CD8-positive, alpha-beta memory T cell (primary cell): ENCODE measurements around the gene PCSK2. TPM values are rescaled to one million over a fixed set of nuclear protein-coding genes. Genes with fewer than 3 reads are reported as not detected.

Experiments
- CTCF ChIA-PET: fragments of 350-600 bp; sonication (Branson Sonifier 250); formaldehyde crosslinking; loops from one replicate; lab custom pipeline; 2021; ENCODE audit warnings: antibody characterized with exemption; lab: Charles Lee
- POLR2A ChIA-PET: fragments of 350-600 bp; sonication (Branson Sonifier 250); formaldehyde crosslinking; loops from one replicate; lab custom pipeline; 2021; ENCODE audit warnings: antibody characterized with exemption; lab: Charles Lee
- DNase-seq, 5 donors: peaks; one replicate each; pipeline versions ENCODE4 v3.0.0 to v3.0.0-alpha.2; 2020 to 2022; ENCODE audit warnings: mixed read lengths in 1 of 5
- H3K27ac ChIP-seq: one replicate; pipeline ENCODE4 v1.7.0; 2013; ENCODE audit warnings: low read depth, mild to moderate bottlenecking, low read length, moderate library complexity
- H3K27me3 ChIP-seq: 2 replicates; pipeline ENCODE4 v1.7.0; 2013; ENCODE audit warnings: low read length, mild to moderate bottlenecking; ENCODE audit not compliant: insufficient read depth, poor library complexity, severe bottlenecking
- H3K36me3 ChIP-seq: 2 replicates; pipeline ENCODE4 v1.7.0; 2013; ENCODE audit warnings: mild to moderate bottlenecking, low read length, moderate library complexity; ENCODE audit not compliant: insufficient read depth
- H3K4me1 ChIP-seq: 2 replicates; pipeline ENCODE4 v1.7.0; 2013; ENCODE audit warnings: mild to moderate bottlenecking, low read length, moderate library complexity; ENCODE audit not compliant: insufficient read depth
- H3K4me3 ChIP-seq: 2 replicates; pipeline ENCODE4 v1.7.0; 2013; ENCODE audit warnings: mild to moderate bottlenecking, low read length
- H3K9me3 ChIP-seq: 2 replicates; pipeline ENCODE4 v1.7.0; 2013; ENCODE audit warnings: mild to moderate bottlenecking, low read length
- H3K27ac Mint-ChIP-seq, 8 donors: one replicate each; pipeline ENCODE4 v1.8.0; 2020 to 2021; ENCODE audit warnings: mixed read lengths in 8 of 8, mild to moderate bottlenecking in 6 of 8, inconsistent platforms in 3 of 8, moderate library complexity in 3 of 8
- H3K27me3 Mint-ChIP-seq, 2 donors: one replicate each; pipeline ENCODE4 v1.8.0; 2020 to 2021; ENCODE audit warnings: mixed read lengths in 2 of 2, mild to moderate bottlenecking in 1 of 2, moderate library complexity in 1 of 2
- H3K36me3 Mint-ChIP-seq, 3 donors: one replicate each; pipeline ENCODE4 v1.8.0; 2020 to 2021; ENCODE audit warnings: mixed read lengths in 3 of 3, inconsistent platforms in 1 of 3, mild to moderate bottlenecking in 1 of 3
- H3K4me1 Mint-ChIP-seq, 3 donors: one replicate each; pipeline ENCODE4 v1.8.0; 2020 to 2021; ENCODE audit warnings: mixed read lengths in 3 of 3, inconsistent platforms in 1 of 3, mild to moderate bottlenecking in 1 of 3
- H3K4me3 Mint-ChIP-seq, 7 donors: one replicate each; pipeline ENCODE4 v1.8.0; 2020 to 2021; ENCODE audit warnings: mixed read lengths in 7 of 7, mild to moderate bottlenecking in 6 of 7, moderate library complexity in 4 of 7, inconsistent platforms in 2 of 7
- H3K9me3 Mint-ChIP-seq, 5 donors: one replicate each; pipeline ENCODE4 v1.8.0; 2020 to 2022; ENCODE audit warnings: mixed read lengths in 5 of 5, mild to moderate bottlenecking in 3 of 5, moderate library complexity in 2 of 5, inconsistent platforms in 1 of 5
- polyA plus RNA-seq: library from polyadenylated mRNA; unstranded; fragments of 300-500 nt; fragmentation: Illumina TruSeq; gene quantifications from one replicate; pipeline ENCODE4 v1.2.3, GENCODE V29; 2021
- total RNA-seq, 2 experiments: library from RNA; stranded (reverse); gene quantifications; one replicate each; pipeline ENCODE4 v1.2.3, GENCODE V29; 2021

The PCSK2 gene
- total and polyA plus RNA-seq, 3 experiments from 2014 or later = not detected

DNA sequence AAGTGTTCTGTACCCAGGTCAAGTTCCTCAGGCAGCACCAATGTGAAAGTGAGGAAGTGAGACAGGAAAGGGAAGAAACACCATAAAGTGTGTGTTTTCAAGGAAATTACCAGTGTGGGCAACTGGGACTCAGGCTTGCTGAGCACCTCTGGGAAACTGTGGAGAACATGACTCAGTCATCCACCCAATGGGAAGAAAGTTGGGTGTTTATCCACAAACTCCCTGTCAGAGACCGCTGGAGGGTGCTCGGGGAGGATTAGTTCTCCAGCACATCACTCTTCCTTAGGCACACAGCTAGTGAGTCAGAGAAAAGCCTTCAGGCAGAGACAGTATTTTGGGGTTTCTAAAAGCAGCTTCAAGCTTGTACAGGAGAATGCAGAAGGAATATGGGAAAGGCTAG lies 93.6 kb downstream of the PCSK2 start:
- ChIA-PET POLR2A (no interaction called here), CTCF (no interaction called here)
- Histone ChIP-seq H3K9me3 (no peaks in the 10 kb centered on the region), H3K27me3 (no peaks in the 10 kb centered on the region), H3K4me1 (no peaks in the 10 kb centered on the region), H3K36me3 (no peaks in the 10 kb centered on the region), H3K27ac (no peak overlapping the region), H3K4me3 (no peak overlapping the region)
- Mint-ChIP-seq H3K27me3 (peaks cover 15 to 17% of the 10 kb centered on the region in 2 donors), H3K36me3 (no peaks in the 10 kb centered on the region), H3K4me1 (no peaks in the 10 kb centered on the region), H3K27ac (no peak overlapping the region), H3K4me3 (no peak overlapping the region), H3K9me3 (peaks cover 0 to 3% (median 0%) of the 10 kb centered on the region in 5 donors)
- DNase-seq = no peak

DNA sequence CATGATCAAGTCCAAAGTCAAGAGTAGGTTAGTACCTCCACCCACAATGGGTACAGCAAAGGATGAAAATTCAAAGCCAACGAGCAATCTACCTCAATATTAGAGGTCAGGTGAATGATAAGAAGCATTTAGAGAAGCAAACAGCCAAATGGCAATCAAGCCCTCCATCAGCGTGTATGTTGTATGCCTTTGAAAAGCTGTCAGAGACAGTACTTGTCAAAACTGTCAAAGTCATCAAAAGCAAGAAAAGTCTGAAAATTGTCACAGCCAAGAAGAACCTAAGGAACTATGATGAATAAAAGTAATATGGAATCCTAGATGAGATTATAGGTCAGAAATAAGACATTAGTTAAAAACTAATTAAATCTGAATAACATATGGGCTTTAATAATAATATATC lies 99.3 kb downstream of the PCSK2 start:
- no peaks in the 10 kb centered on the region for H3K9me3 ChIP-seq
- no peaks in the 10 kb centered on the region for H3K4me1 Mint-ChIP-seq
- H3K27me3 Mint-ChIP-seq = peaks cover 5 to 20% of the 10 kb centered on the region in 2 donors
- no peak overlapping the region for H3K4me3 ChIP-seq
- H3K4me1 ChIP-seq = no peaks in the 10 kb centered on the region
- DNase-seq = no peak
- ChIA-PET POLR2A (no interaction called here), CTCF (no interaction called here)
- no peak overlapping the region for H3K27ac Mint-ChIP-seq
- no peaks in the 10 kb centered on the region for H3K27me3 ChIP-seq
- H3K36me3 ChIP-seq = no peaks in the 10 kb centered on the region
- no peak overlapping the region for H3K4me3 Mint-ChIP-seq
- H3K27ac ChIP-seq = no peak overlapping the region
- no peaks in the 10 kb centered on the region for H3K36me3 Mint-ChIP-seq
- no peaks in the 10 kb centered on the region for H3K9me3 Mint-ChIP-seq

DNA sequence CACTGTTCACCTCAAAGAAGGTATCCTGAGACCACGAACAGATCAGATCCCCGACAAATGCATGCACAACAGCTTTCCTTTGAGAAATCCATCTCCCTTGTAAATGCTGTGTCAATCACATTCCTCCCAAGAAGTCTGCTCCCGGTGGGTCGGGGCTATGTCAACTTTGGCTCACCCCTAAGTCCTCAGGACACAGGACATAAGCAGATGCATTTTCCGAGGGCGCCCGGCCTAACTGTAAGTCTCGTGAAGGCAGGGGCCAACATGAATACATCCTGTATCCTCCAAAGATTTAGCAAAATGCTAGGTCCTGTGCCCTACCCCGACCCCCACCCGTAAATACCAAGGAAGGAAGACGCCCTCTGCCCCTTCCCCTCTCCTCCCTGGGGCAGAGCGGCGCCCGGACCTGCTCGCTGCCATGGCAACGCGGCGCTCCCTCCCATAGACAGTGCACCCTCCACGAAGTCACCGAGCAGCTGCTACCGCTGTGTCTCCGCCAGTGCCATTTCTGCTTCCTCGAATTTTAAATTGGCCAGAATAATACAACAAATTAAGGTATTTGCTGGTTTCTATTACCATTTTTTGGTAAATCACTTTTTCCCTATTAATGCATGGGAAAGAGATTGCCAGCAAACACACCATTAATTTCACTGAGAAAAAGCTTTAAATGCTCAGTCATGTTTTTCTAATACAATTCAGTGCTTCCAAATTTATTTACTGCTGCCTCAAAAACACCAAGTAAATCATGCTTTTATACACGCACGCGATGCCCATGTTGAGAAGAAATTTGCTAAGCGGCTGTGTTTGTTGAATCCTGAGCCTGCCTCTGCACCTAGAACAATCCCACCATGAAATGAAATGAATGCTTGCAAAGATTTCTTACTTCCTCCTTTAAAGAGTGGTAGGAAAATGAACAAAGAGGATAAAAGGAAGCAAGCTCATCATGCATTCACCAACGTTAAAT lies 100.6 kb downstream of the PCSK2 start:
- no peak overlapping the region for H3K4me3 ChIP-seq
- H3K36me3 ChIP-seq = no peaks in the 10 kb centered on the region
- no peaks in the 10 kb centered on the region for H3K36me3 Mint-ChIP-seq
- no peaks in the 10 kb centered on the region for H3K4me1 ChIP-seq
- H3K27me3 ChIP-seq = no peaks in the 10 kb centered on the region
- no peaks in the 10 kb centered on the region for H3K4me1 Mint-ChIP-seq
- peaks cover 5 to 20% of the 10 kb centered on the region in 2 donors for H3K27me3 Mint-ChIP-seq
- no peaks in the 10 kb centered on the region for H3K9me3 Mint-ChIP-seq
- H3K4me3 Mint-ChIP-seq = no peak overlapping the region
- H3K9me3 ChIP-seq = no peaks in the 10 kb centered on the region
- POLR2A ChIA-PET = no interaction called here
- no peak overlapping the region for H3K27ac ChIP-seq
- CTCF ChIA-PET = no interaction called here
- H3K27ac Mint-ChIP-seq = no peak overlapping the region
- DNase-seq = no peak

DNA sequence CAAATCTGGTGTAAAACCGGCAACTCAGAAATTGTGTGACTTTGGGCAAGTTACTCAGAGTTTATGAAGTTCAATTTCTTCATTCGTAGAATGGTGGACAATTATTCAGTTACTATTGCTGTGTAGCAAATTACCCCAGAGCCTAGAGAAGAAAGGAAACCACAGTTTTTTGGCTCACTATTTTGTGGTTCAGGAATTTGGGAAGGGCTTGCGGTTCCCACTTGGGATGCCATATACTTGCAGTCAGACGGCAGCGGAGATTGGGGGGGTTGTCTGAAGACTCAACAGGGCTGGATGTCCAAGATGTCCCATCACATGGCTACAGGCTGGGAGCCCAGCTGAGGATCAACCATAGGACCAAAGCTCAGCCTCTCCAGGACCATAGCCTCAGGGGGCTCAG lies 108.1 kb downstream of the PCSK2 start:
- H3K4me3 Mint-ChIP-seq = no peak overlapping the region
- CTCF ChIA-PET = no interaction called here

DNA sequence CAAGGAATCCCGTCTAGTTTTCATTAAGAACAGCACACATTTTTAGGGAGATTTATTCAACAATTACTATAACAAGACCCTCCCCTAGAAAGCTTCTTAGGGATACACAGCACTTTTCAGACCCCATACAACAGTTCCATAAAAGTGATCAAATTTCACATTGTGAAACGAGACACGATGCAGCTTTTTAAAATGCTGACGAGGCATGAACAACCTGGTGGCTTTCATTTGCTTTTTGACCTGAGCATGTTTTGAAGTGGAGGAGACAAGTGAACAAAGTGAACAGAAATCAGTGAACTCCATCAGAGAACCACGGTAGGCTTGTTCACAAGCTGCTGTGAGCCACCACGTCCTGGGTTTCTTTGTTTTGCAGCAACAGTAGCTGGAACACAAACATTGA lies 112.2 kb downstream of the PCSK2 start:
- ChIA-PET CTCF (no interaction called here), POLR2A (no interaction called here)
- Mint-ChIP-seq H3K36me3 (no peaks in the 10 kb centered on the region), H3K27ac (peak overlapping the region in 1 of 8 donors; percentile 39), H3K9me3 (peaks cover 0 to 3% (median 0%) of the 10 kb centered on the region in 5 donors), H3K4me3 (no peak overlapping the region), H3K27me3 (peaks cover 0 to 3% of the 10 kb centered on the region in 2 donors), H3K4me1 (no peaks in the 10 kb centered on the region)
- no peak for DNase-seq
- no peaks in the 10 kb centered on the region for H3K27me3 ChIP-seq
- no peak overlapping the region for H3K4me3 ChIP-seq
- no peaks in the 10 kb centered on the region for H3K4me1 ChIP-seq
- no peaks in the 10 kb centered on the region for H3K36me3 ChIP-seq
- H3K9me3 ChIP-seq = no peaks in the 10 kb centered on the region
- no peak overlapping the region for H3K27ac ChIP-seq

More for the DNA sequence above, 108.1 kb downstream of the PCSK2 start:
- Mint-ChIP-seq H3K36me3 (no peaks in the 10 kb centered on the region), H3K27me3 (peaks cover 0 to 1% of the 10 kb centered on the region in 2 donors), H3K9me3 (peaks cover 0 to 3% (median 0%) of the 10 kb centered on the region in 5 donors), H3K27ac (no peak overlapping the region), H3K4me1 (no peaks in the 10 kb centered on the region)
- Histone ChIP-seq H3K36me3 (no peaks in the 10 kb centered on the region), H3K27me3 (no peaks in the 10 kb centered on the region), H3K4me1 (no peaks in the 10 kb centered on the region), H3K4me3 (no peak overlapping the region), H3K27ac (no peak overlapping the region), H3K9me3 (no peaks in the 10 kb centered on the region)
- POLR2A ChIA-PET = no interaction called here
- no peak for DNase-seq

DNA sequence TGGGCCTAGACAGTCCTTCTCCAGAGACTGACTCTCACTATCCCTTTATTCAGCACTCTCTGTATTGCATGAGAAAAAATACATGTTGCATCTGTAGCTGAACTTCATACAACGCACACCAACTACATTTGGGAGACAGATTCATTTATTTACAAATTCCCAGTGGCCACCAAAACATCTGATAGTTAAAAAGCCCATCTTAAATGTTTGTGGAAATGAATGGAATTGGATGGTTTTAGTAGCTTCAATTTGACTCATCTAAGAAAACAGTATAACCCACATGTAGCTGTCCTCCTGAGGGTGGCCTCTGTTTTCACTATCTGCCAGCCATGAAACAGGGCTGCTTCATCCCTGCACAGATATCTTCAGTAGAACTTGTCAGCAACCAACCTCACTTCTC lies 116.3 kb downstream of the PCSK2 start:
- H3K4me3 ChIP-seq = no peak overlapping the region
- H3K36me3 Mint-ChIP-seq = no peaks in the 10 kb centered on the region
- H3K27me3 Mint-ChIP-seq = peaks cover 5 to 6% of the 10 kb centered on the region in 2 donors
- no peaks in the 10 kb centered on the region for H3K9me3 ChIP-seq
- peaks cover 0 to 4% (median 0%) of the 10 kb centered on the region in 5 donors for H3K9me3 Mint-ChIP-seq
- H3K4me1 ChIP-seq = no peaks in the 10 kb centered on the region
- CTCF ChIA-PET = no interaction called here
- no peaks in the 10 kb centered on the region for H3K36me3 ChIP-seq
- H3K27me3 ChIP-seq = no peaks in the 10 kb centered on the region
- H3K27ac Mint-ChIP-seq = no peak overlapping the region
- POLR2A ChIA-PET = no interaction called here
- no peaks in the 10 kb centered on the region for H3K4me1 Mint-ChIP-seq
- no peak for DNase-seq
- no peak overlapping the region for H3K27ac ChIP-seq
- H3K4me3 Mint-ChIP-seq = no peak overlapping the region

DNA sequence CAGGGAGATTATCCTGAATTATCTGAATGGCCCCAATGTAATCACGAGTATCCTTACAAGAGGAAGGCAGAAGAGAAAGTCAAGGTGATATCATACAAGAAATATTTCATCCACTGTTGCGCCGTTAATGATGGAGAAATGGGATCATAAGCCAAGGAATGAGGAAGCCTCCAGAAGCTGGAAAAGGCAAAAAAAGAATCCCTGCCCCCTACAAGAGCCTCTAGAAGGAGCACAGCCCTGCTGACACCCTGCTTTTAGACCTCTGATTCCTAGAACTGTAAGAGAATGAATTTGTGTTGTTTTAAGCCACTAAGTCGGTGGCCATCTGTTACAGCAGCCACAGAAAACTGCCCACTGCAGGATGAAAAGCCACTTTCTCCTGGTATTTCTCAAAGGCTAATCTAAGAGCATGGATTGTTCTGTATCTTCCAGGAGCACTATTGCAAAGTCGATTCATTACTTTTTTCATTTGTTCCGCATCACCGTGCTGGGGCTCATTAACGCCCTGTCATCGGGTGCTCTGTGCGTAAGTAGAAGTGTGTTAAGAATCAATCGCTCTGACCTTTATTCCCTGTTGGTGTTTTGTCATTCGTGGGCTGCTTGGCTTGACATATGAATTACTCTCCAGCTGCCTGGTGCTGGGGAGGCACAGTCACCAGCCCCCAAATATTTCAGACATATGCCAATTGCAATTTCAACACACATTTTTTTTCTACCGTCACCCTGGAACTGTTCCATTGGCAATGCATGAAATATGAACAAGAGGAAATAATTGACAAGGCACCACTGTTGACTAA lies 117.0 kb downstream of the PCSK2 start:
- H3K27ac ChIP-seq = no peak overlapping the region
- ChIA-PET POLR2A (no interaction called here), CTCF (no interaction called here)
- H3K4me3 ChIP-seq = no peak overlapping the region
- peaks cover 0 to 4% (median 0%) of the 10 kb centered on the region in 5 donors for H3K9me3 Mint-ChIP-seq
- no peaks in the 10 kb centered on the region for H3K27me3 ChIP-seq
- no peaks in the 10 kb centered on the region for H3K36me3 ChIP-seq
- H3K36me3 Mint-ChIP-seq = no peaks in the 10 kb centered on the region
- DNase-seq = no peak
- no peaks in the 10 kb centered on the region for H3K4me1 ChIP-seq
- H3K4me1 Mint-ChIP-seq = no peaks in the 10 kb centered on the region
- H3K27me3 Mint-ChIP-seq = peaks cover 7% of the 10 kb centered on the region in 2 donors
- no peaks in the 10 kb centered on the region for H3K9me3 ChIP-seq
- H3K4me3 Mint-ChIP-seq = no peak overlapping the region
- H3K27ac Mint-ChIP-seq = no peak overlapping the region

DNA sequence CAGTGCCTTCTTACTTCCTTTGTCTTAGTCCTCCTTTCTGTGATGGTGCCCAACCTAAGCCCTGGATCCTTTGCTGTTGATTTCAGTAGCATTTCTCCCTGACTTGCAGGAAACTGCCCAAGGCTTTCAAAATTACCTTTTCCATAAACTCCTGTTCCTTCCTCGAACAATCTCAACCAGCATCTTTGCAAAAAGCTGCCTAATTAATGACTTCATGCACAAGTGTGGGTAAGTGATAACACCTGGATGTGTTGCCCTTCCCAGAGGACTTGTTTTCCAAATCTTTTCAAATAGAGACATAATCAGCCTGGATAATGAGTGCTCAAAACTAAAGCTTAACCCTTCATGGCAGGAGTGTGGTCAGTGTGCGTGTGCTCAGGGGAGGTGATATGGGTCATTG lies 118.0 kb downstream of the PCSK2 start:
- Histone ChIP-seq H3K27ac (no peak overlapping the region), H3K36me3 (no peaks in the 10 kb centered on the region), H3K9me3 (no peaks in the 10 kb centered on the region), H3K4me3 (no peak overlapping the region), H3K4me1 (no peaks in the 10 kb centered on the region), H3K27me3 (no peaks in the 10 kb centered on the region)
- Mint-ChIP-seq H3K27me3 (peaks cover 6 to 10% of the 10 kb centered on the region in 2 donors), H3K4me1 (no peaks in the 10 kb centered on the region), H3K36me3 (no peaks in the 10 kb centered on the region), H3K4me3 (no peak overlapping the region), H3K9me3 (peaks cover 0 to 4% (median 0%) of the 10 kb centered on the region in 5 donors), H3K27ac (no peak overlapping the region)
- no peak for DNase-seq
- ChIA-PET CTCF (no interaction called here), POLR2A (no interaction called here)
